Type B pancreatic cell (in vitro differentiated cells): ENCODE results near the gene TAGLN3. TPM values are rescaled to one million over a fixed set of nuclear protein-coding genes. Genes with fewer than 3 reads are reported as not detected.

ENCODE experiments used
- DNase-seq: peaks from one replicate; pipeline ENCODE4 v3.0.0; 2021; ENCODE audit warnings: mixed read lengths; ENCODE audit not compliant: unreplicated experiment; ENCODE audit errors: extremely low spot score
- H3K27ac Mint-ChIP-seq: 2 replicates; pipeline ENCODE4 v1.8.0; 2021; ENCODE audit warnings: mild to moderate bottlenecking, mixed read lengths
- H3K27me3 Mint-ChIP-seq: 2 replicates; pipeline ENCODE4 v1.8.0; 2021; ENCODE audit warnings: mixed read lengths
- H3K36me3 Mint-ChIP-seq: 2 replicates; pipeline ENCODE4 v1.8.0; 2021; ENCODE audit warnings: mixed read lengths
- H3K4me1 Mint-ChIP-seq: one replicate; pipeline ENCODE4 v1.8.0; 2021; ENCODE audit warnings: mixed read lengths; ENCODE audit not compliant: unreplicated experiment
- H3K4me3 Mint-ChIP-seq: 2 replicates; pipeline ENCODE4 v1.8.0; 2021; ENCODE audit warnings: mild to moderate bottlenecking, mixed read lengths
- H3K9me3 Mint-ChIP-seq: 2 replicates; pipeline ENCODE4 v1.8.0; 2021; ENCODE audit warnings: mixed read lengths
- total RNA-seq: library from RNA; stranded (reverse); gene quantifications from 2 replicates; pipeline ENCODE4 v1.2.1, GENCODE V29; 2021; ENCODE audit warnings: low replicate concordance
- TF ChIP-seq, protein P1 (sequence below): fragments of 200-600 bp; sonication (generic); conservative IDR thresholded peaks from 2 replicates; pipeline ENCODE4 v1.5.0; 2021; ENCODE audit warnings: antibody characterized with exemption, mild to moderate bottlenecking

The TAGLN3 gene
- total RNA-seq, 1 donor from 2014 or later, result 14.8 TPM

DNA sequence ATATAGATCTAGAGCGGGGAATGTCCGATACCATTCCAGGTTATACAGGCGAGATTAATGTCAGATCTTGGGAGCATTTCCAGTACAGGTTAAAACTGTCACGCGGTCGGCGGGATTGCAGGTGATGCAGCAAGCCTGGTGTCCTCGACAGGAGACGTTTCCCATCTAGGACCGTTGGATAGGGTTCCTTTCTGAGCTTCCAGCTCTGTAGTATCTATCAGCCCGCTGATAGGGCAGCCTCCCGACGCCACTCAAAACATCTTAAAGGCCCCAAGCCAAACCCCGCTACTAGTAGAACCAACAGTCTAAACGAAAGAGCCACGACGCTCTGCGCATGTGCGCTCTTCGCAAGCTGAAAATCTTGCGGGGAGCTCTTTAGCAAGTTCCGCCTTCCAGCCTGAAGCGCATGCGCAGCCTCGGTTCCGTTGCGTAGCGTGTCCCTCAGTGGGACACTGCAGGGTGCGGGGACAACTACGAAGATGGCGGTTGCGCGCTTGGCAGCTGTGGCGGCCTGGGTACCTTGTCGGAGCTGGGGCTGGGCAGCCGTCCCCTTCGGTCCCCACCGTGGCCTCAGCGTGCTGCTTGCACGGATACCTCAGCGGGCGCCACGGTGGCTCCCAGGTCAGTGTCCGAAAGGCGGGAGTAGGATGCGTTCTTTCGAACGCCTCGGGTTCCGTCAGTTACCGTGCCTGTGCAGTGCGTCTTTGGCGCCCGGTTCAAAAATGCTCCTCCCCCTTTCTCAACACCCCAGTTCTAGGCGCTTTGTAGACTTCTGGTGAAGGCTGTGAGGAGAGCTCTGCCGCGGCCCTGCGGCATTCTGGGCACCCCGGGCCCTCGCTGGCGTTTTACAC lies 19.9 kb upstream of the TAGLN3 start, which contains the start of gene ABHD10:
TSS of gene ABHD10 (plus strand) at position 444 of the 851 bp plus-strand sequence. CDS start at position 480, 36 bp downstream.
- peak within 1 kb of the TSS; percentile 93 for H3K4me3 Mint-ChIP-seq
- TF ChIP-seq, protein P1, sequence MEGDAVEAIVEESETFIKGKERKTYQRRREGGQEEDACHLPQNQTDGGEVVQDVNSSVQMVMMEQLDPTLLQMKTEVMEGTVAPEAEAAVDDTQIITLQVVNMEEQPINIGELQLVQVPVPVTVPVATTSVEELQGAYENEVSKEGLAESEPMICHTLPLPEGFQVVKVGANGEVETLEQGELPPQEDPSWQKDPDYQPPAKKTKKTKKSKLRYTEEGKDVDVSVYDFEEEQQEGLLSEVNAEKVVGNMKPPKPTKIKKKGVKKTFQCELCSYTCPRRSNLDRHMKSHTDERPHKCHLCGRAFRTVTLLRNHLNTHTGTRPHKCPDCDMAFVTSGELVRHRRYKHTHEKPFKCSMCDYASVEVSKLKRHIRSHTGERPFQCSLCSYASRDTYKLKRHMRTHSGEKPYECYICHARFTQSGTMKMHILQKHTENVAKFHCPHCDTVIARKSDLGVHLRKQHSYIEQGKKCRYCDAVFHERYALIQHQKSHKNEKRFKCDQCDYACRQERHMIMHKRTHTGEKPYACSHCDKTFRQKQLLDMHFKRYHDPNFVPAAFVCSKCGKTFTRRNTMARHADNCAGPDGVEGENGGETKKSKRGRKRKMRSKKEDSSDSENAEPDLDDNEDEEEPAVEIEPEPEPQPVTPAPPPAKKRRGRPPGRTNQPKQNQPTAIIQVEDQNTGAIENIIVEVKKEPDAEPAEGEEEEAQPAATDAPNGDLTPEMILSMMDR, result no peak
- peak; percentile 94 for DNase-seq
- H3K36me3 Mint-ChIP-seq, result peaks cover 5% of the 10 kb centered on the region
- no peaks in the 10 kb centered on the region for H3K27me3 Mint-ChIP-seq
- H3K27ac Mint-ChIP-seq, result peak within 1 kb of the TSS; percentile 86
- peaks cover 25% of the 10 kb centered on the region for H3K4me1 Mint-ChIP-seq
- H3K9me3 Mint-ChIP-seq, result no peaks in the 10 kb centered on the region

DNA sequence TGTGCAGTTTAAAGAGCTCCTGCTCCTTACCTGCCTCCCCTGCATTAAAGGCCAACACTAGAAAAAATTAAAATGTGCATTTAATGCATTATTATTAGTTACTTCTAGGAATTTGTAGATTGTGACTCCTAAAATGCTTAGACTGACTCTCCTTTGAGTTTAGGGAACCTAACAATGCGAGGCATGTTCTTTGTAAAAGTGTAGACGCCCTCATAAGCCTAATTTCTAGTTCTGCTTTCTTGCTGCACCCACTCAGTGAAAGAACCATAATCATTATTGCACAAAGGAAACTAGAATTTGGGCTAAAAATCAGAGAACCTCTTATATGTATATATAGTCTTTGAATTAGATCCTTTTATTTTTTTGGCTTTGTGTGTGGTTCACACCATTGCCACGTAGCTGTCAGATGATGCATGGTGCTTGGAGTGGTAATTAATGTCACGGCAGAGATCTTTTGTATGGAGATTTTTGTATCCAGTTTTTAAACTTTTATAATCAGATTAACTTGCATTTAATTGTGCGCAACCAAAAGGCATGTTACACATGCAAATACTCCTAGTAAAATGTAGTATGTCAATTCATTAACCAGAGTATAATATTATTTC lies 19.2 kb upstream of the TAGLN3 start:
- Mint-ChIP-seq H3K27me3 (no peaks in the 10 kb centered on the region), H3K36me3 (peaks cover 5% of the 10 kb centered on the region), H3K9me3 (no peaks in the 10 kb centered on the region), H3K4me1 (peaks cover 25% of the 10 kb centered on the region), H3K27ac (peak overlapping the region; percentile 86), H3K4me3 (peak overlapping the region; percentile 93)
- TF ChIP-seq, protein P1, result no peak
- no peak for DNase-seq

DNA sequence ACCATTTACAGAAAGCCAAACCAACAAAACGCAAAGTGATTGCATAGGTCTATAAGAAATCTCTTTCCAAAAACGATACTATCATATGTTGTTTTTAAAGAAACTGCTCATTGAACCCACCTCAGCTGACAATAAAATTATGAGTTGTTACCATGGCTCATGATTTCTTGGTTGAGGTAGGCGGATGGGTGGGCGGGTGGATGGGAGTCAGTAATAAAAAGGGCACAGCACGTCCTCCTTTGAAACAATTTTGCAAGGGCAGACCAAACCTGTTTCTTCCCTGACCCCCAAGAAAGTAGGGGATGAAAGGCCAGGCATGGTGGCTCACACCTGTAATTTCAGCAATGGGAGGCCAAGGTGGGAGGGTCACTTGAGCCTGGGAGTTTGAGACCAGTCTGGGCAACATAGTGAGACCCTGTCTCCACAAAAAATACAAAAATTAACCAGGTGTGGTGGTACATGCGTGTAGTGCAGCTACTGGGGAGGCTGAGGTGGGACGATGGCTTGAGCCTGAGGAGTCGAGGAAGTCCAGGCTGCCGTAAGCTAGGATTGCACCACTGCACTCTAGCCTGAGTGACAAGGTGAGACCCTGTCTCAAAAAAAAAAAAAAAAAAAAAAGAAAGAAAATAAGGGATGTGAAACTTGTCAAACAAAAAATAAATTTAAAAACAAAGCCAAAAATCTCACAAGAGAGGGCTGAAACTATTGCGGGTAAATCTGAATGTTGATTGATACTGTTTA lies 17.8 kb upstream of the TAGLN3 start:
- peaks cover 25% of the 10 kb centered on the region for H3K4me1 Mint-ChIP-seq
- no peaks in the 10 kb centered on the region for H3K27me3 Mint-ChIP-seq
- TF ChIP-seq, protein P1, result no peak
- peaks cover 16% of the 10 kb centered on the region for H3K36me3 Mint-ChIP-seq
- no peaks in the 10 kb centered on the region for H3K9me3 Mint-ChIP-seq
- no peak for DNase-seq
- peak overlapping the region; percentile 93 for H3K4me3 Mint-ChIP-seq
- H3K27ac Mint-ChIP-seq, result no peak overlapping the region

DNA sequence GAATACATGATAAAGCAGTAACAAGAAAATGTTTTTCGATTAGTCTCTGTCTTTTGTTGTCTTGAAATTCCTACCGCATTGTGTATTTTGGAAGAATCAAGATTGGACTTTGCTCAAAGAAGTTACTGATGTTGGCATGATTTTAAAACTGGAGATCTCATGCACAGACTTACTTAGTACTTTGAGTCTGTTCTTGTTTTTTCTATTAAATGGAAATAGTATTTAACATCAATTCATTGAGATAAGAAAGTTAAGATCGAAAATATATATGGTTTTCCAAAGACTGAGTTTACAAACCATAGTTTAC lies 17.3 kb upstream of the TAGLN3 start:
- Mint-ChIP-seq H3K36me3 (peaks cover 18% of the 10 kb centered on the region), H3K4me3 (peak overlapping the region; percentile 64), H3K27me3 (no peaks in the 10 kb centered on the region), H3K27ac (no peak overlapping the region), H3K4me1 (peaks cover 25% of the 10 kb centered on the region), H3K9me3 (no peaks in the 10 kb centered on the region)
- TF ChIP-seq, protein P1, result no peak
- DNase-seq, result no peak

DNA sequence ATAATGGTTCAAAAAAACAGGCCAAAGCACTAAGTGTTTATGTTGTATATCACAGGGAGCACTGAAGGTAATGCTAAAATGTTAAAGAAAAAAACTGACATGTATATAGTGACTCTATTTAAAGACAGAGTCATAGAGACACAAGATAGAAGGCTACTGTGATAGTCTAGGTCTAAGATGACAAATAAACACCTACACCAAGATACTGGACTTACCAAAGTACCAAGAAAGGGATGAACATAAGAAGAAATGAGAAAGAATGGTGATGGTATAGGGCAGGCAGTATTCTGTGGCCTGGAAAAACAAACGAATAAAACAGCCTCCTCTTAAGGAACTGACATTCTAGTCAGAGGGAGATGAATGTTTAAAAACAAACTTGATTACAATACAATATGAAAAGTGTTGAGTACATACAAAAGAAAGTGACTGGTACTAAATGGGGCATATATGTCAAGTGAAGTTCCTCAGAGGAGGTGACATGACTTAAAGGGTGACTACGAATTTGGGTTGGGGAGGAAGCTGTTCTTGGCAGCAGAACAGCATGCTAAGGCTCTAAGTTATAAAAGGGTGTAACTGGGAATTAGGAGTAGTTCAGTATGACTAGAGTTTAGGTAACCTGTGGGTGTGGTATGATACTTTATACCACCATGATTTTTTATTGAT lies 14.0 kb upstream of the TAGLN3 start:
- DNase-seq, result no peak
- H3K4me1 Mint-ChIP-seq, result peaks cover 28% of the 10 kb centered on the region
- TF ChIP-seq, protein P1, result no peak
- no peak overlapping the region for H3K4me3 Mint-ChIP-seq
- H3K27ac Mint-ChIP-seq, result no peak overlapping the region
- no peaks in the 10 kb centered on the region for H3K27me3 Mint-ChIP-seq
- no peaks in the 10 kb centered on the region for H3K9me3 Mint-ChIP-seq
- H3K36me3 Mint-ChIP-seq, result peaks cover 33% of the 10 kb centered on the region
